ENCODE measurements around the gene FXN. TPM values are rescaled to one million over a fixed set of nuclear protein-coding genes. Genes with fewer than 3 reads are reported as not detected.

FXN gene
- total and polyA plus RNA-seq, 2 donors (not counting 3 experiments of a cell fraction or from before 2014, with no cell fraction given) = 18.2 to 21.2 TPM

DNA sequence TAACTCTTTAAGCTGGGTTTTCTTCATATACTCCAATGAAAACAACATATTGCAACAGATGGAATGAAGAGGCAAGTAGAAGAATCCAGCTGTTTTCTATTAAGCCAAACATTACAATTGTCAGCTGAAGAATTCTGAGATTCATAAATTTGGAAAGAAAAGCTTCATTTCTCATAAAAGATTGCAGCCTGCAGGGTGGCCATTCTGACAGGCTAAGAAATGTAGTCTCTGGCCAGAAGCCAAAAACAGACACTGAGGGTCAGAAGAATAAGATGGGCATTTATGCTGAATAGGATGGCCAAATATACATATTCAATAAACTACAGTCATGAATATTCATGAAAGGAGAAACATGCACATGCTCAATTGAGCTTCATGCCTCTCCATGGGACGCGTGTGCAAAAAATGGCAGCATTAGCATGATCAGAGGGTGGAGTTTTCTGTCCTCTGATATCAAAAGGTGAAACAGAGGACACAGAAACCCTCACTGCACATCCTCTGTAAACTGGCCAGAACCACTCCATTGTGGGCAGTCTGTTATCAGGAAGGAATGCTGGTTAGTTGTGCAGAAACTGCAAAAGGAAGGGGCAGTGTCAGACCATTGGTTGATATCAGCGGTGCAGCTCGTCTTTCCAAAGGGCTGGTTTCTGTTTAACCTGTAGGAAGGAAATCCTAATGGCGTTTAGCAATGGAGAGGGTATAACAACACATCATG, 50.2 kb downstream of the FXN start:
- H3K27me3 ChIP-seq (ENCODE audit: control insufficient read depth in 2 of 2, insufficient read depth in 2 of 2, low read length in 2 of 2) = no peaks in the 10 kb centered on the region
- no peak overlapping the region for H3K27ac ChIP-seq (ENCODE audit: insufficient read depth, low read depth, low read length)
- FAIRE-seq = no peak
- TF ChIP-seq GATA2 (IDR thresholded peaks at IDR 0.05; ENCODE audit: insufficient read depth, insufficient read length, low read depth, low read length) (no peak), MYC (IDR thresholded peaks at IDR 0.05; ENCODE audit: low read depth, low read length) (no peak), EZH2 (IDR thresholded peaks at IDR 0.05; ENCODE audit: borderline replicate concordance, low read depth, low read length, severe bottlenecking) (no peak), POLR2A (IDR thresholded peaks at IDR 0.05; ENCODE audit: low read depth, low read length) (no peak)
- TF ChIP-seq, protein P1, sequence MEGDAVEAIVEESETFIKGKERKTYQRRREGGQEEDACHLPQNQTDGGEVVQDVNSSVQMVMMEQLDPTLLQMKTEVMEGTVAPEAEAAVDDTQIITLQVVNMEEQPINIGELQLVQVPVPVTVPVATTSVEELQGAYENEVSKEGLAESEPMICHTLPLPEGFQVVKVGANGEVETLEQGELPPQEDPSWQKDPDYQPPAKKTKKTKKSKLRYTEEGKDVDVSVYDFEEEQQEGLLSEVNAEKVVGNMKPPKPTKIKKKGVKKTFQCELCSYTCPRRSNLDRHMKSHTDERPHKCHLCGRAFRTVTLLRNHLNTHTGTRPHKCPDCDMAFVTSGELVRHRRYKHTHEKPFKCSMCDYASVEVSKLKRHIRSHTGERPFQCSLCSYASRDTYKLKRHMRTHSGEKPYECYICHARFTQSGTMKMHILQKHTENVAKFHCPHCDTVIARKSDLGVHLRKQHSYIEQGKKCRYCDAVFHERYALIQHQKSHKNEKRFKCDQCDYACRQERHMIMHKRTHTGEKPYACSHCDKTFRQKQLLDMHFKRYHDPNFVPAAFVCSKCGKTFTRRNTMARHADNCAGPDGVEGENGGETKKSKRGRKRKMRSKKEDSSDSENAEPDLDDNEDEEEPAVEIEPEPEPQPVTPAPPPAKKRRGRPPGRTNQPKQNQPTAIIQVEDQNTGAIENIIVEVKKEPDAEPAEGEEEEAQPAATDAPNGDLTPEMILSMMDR (IDR thresholded peaks at IDR 0.05; ENCODE audit: extremely low read depth in 1 of 2, insufficient read depth in 1 of 2, low read depth in 1 of 2, low read length in 2 of 2) = no peak
- intact Hi-C loops (cut with micrococcal nuclease) (no loop called here), dilution Hi-C loops (cut with MboI; ENCODE audit: extremely low pct_ligation_motif_present, low sequenced_read_pairs) (no loop called here)
- H3K4me3 ChIP-seq (replicated peaks in 1 of 3; ENCODE audit: insufficient read depth in 1 of 3, low read depth in 1 of 3, low read length in 3 of 3) = no peak overlapping the region
- H3K4me1 ChIP-seq (ENCODE audit: control insufficient read depth, extremely low read depth, insufficient read depth, low read length) = peaks cover 40% of the 10 kb centered on the region
- no peak overlapping the region for H3K9ac ChIP-seq (replicated peaks; ENCODE audit: extremely low read depth, insufficient read depth, low read length)
- H4K20me1 ChIP-seq (replicated peaks; ENCODE audit: control insufficient read depth, extremely low read depth, insufficient read depth, low read length) = no peaks in the 10 kb centered on the region
- no peaks in the 10 kb centered on the region for H3K9me3 ChIP-seq (replicated peaks; ENCODE audit: control insufficient read depth, insufficient read depth, low read length)
- ChIA-PET POLR2A (no interaction called here), CTCF (interaction anchor here (1.3 to 2.0 kb wide), 4 partner anchors 11 to 108 kb away, joined by 3 to 5 read pairs (median 5); partner anchors contain the start of gene FXN)
- no peak overlapping the region for H2AFZ ChIP-seq (ENCODE audit: low read depth, low read length)
- H3K36me3 ChIP-seq (ENCODE audit: control insufficient read depth in 2 of 2, extremely low read depth in 1 of 2, insufficient read depth in 2 of 2, low read length in 2 of 2) = no peaks in the 10 kb centered on the region
- H3K4me2 ChIP-seq (ENCODE audit: insufficient read depth, low read length) = no peak overlapping the region
- BruUV-seq (replicated peaks) = no TSS peak
- no peaks in the 10 kb centered on the region for H3K79me2 ChIP-seq (ENCODE audit: control insufficient read depth, insufficient read depth, low read length)
- DNase-seq (ENCODE audit: low read depth, low spot score) = peak; percentile 40
- H3K9me1 ChIP-seq (replicated peaks; ENCODE audit: control insufficient read depth, extremely low read depth, insufficient read depth, low read length) = no peaks in the 10 kb centered on the region

- Histone ChIP-seq H3K4me2 (ENCODE audit: insufficient read depth, low read length) (no peak overlapping the region), H3K27ac (ENCODE audit: insufficient read depth, low read depth, low read length) (no peak overlapping the region), H4K20me1 (replicated peaks; ENCODE audit: control insufficient read depth, extremely low read depth, insufficient read depth, low read length) (no peaks in the 10 kb centered on the region), H3K79me2 (ENCODE audit: control insufficient read depth, insufficient read depth, low read length) (no peaks in the 10 kb centered on the region), H3K27me3 (ENCODE audit: control insufficient read depth in 2 of 2, insufficient read depth in 2 of 2, low read length in 2 of 2) (no peaks in the 10 kb centered on the region), H3K9me1 (replicated peaks; ENCODE audit: control insufficient read depth, extremely low read depth, insufficient read depth, low read length) (peaks cover 2% of the 10 kb centered on the region), H3K9me3 (replicated peaks; ENCODE audit: control insufficient read depth, insufficient read depth, low read length) (no peaks in the 10 kb centered on the region), H3K9ac (replicated peaks; ENCODE audit: extremely low read depth, insufficient read depth, low read length) (no peak overlapping the region), H3K4me3 (replicated peaks in 1 of 3; ENCODE audit: insufficient read depth in 1 of 3, low read depth in 1 of 3, low read length in 3 of 3) (no peak overlapping the region), H3K36me3 (ENCODE audit: control insufficient read depth in 2 of 2, extremely low read depth in 1 of 2, insufficient read depth in 2 of 2, low read length in 2 of 2) (no peaks in the 10 kb centered on the region), H3K4me1 (ENCODE audit: control insufficient read depth, extremely low read depth, insufficient read depth, low read length) (peaks cover 45% of the 10 kb centered on the region), H2AFZ (ENCODE audit: low read depth, low read length) (no peak overlapping the region)
- TF ChIP-seq MYC (IDR thresholded peaks at IDR 0.05; ENCODE audit: low read depth, low read length) (no peak), MAX (IDR thresholded peaks at IDR 0.05; ENCODE audit: insufficient read depth, insufficient read length) (no peak), GATA2 (IDR thresholded peaks at IDR 0.05; ENCODE audit: insufficient read depth, insufficient read length, low read depth, low read length) (no peak), FOS (IDR thresholded peaks at IDR 0.05; ENCODE audit: borderline replicate concordance, insufficient read depth, low read length) (no peak), POLR2A (IDR thresholded peaks at IDR 0.05; ENCODE audit: low read depth, low read length) (no peak), EZH2 (IDR thresholded peaks at IDR 0.05; ENCODE audit: borderline replicate concordance, low read depth, low read length, severe bottlenecking) (no peak), POLR2AphosphoS5 (IDR thresholded peaks at IDR 0.05; ENCODE audit: insufficient read depth, low read depth, low read length) (no peak), JUN (IDR thresholded peaks at IDR 0.05; ENCODE audit: borderline replicate concordance, insufficient read depth, insufficient read length, low read depth) (no peak)
- TF ChIP-seq, protein P1 (IDR thresholded peaks at IDR 0.05; ENCODE audit: extremely low read depth in 1 of 2, insufficient read depth in 1 of 2, low read depth in 1 of 2, low read length in 2 of 2) = no peak
- FAIRE-seq = no peak
- CTCF ChIA-PET = interaction anchor here (1.3 to 2.0 kb wide), 3 partner anchors 10 to 63 kb away, joined by 5 read pairs; no protein-coding TSS in a partner anchor
- POLR2A ChIA-PET = no interaction called here
- intact Hi-C loops (cut with micrococcal nuclease) = no loop called here
- no peak for DNase-seq (ENCODE audit: low read depth, low spot score)
- BruUV-seq (replicated peaks) = no TSS peak
- dilution Hi-C loops (cut with MboI; ENCODE audit: extremely low pct_ligation_motif_present, low sequenced_read_pairs) = no loop called here
These were observed 50.8 kb downstream of the FXN start for GRCh38 chr9:69086312-69086711.
